ENCODE results near the gene DDO.

DNA sequence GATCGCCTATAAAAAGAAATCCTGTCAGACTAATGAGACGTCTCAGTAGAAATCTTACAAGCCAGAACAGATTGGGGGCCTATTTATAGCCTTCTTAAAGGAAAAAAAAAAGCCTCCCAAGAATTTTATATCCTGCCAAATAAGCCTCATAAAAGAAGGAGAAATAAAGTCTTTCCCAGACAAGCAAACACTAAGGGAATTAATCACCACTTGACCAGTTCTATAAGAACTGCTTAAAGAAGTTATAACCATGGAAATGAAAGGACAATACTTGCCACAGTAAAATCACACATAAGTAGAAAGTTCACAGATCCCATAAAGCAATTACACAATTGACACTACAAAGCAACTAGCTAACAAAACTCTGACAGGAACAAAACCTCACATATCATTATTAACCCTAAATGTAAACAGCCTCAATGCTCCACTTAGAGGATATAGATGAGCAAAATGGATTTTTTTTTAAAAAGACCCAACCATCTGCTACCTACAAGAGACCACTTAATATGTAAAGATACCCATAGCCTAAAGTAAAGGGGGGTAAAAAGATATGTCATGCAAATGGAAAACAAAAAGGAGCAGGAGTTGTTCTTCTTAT is 47.6 kb upstream of the DDO start:
- TF ChIP-seq, protein P1, sequence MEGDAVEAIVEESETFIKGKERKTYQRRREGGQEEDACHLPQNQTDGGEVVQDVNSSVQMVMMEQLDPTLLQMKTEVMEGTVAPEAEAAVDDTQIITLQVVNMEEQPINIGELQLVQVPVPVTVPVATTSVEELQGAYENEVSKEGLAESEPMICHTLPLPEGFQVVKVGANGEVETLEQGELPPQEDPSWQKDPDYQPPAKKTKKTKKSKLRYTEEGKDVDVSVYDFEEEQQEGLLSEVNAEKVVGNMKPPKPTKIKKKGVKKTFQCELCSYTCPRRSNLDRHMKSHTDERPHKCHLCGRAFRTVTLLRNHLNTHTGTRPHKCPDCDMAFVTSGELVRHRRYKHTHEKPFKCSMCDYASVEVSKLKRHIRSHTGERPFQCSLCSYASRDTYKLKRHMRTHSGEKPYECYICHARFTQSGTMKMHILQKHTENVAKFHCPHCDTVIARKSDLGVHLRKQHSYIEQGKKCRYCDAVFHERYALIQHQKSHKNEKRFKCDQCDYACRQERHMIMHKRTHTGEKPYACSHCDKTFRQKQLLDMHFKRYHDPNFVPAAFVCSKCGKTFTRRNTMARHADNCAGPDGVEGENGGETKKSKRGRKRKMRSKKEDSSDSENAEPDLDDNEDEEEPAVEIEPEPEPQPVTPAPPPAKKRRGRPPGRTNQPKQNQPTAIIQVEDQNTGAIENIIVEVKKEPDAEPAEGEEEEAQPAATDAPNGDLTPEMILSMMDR (conservative IDR thresholded peaks at IDR 0.05; ENCODE audit: low read depth, low read length): no peak
- TF ChIP-seq POLR2A (IDR thresholded peaks at IDR 0.05; ENCODE audit: low read depth, low read length) (no peak), SMC3 (IDR thresholded peaks at IDR 0.05; ENCODE audit: low read depth, low read length) (no peak)
